GM19023 (cell line): Measurements from ENCODE around the gene FBRSL1.

ENCODE experiments used
- ATAC-seq: cut with Tn5 transposase; IDR thresholded peaks from one replicate; pipeline ENCODE4 v1.9.1; 2021; ENCODE audit warnings: mild to moderate bottlenecking, moderate library complexity; ENCODE audit not compliant: unreplicated experiment

Gene FBRSL1

DNA sequence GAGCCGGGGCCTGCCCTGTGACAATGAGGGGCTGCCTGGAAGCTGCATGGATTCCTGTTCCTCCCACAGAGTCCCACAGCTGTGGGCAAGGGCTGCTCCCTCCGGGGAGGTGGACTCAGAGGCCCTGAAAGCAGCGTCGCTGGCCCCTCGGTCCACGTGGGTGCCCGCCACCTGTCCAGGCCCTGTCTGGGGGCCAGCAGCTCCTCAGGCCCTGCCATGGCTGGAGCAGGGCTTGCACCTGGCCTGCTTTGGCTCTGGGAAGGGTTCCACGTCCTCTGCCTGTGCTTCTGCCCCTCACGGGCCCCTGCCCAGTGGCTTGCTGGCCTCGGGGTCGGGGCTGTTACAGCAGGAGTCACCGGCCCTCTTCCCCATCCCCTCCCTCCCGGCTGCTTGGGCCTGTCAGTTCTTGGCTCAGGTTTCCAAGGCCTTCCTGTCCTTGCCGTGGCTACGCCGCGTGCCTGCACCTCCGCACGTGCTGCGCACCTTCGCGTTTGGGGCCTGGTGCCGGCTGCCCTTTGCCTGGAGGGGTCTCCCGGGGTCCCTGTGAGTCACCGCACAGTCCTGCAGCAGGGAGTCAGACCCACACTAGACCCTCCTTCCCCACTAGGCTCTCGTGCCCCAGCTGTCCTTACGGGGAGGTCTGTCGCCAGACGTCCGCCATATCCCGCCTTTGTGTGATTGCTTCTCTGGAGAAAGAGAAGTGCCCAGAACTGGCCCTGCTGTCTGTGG lies 5.8 kb downstream of the FBRSL1 start:
- no peak for ATAC-seq

DNA sequence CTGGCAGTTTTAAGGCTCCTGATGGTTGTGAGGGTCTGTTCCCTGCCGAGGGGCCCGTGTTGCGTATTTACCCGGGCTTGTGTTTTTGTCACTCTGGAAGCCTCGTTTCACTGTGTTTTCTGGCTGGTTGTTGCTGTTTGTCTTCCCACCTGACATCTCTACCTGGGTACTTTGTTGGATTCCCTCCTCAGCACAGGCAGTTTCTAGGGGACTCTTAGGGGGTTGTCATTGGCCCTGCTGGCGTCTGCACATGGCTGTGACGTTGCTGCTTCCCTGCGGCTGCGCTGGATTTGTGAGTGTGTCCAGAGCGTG lies 6.4 kb downstream of the FBRSL1 start:
- no peak for ATAC-seq

DNA sequence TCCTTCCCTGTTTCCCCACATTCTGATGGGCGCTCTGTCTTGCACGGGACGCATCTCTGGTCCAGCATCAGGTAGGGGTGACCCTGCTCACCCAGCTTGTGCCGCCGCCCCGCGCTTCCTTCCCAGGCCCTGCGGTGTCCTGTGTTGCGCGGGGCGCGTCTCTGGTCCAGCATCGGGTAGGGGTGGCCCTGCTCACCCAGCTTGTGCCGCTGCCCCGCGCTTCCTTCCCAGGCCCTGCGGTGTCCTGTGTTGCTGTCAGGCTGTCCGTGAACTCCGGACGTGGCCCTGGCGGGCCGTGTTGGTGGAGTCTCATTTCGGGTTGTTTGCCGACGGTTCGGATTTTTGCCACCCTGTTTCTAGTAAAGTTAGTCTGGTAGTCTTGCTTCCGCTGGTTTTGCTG lies 6.8 kb downstream of the FBRSL1 start:
- ATAC-seq = no peak

DNA sequence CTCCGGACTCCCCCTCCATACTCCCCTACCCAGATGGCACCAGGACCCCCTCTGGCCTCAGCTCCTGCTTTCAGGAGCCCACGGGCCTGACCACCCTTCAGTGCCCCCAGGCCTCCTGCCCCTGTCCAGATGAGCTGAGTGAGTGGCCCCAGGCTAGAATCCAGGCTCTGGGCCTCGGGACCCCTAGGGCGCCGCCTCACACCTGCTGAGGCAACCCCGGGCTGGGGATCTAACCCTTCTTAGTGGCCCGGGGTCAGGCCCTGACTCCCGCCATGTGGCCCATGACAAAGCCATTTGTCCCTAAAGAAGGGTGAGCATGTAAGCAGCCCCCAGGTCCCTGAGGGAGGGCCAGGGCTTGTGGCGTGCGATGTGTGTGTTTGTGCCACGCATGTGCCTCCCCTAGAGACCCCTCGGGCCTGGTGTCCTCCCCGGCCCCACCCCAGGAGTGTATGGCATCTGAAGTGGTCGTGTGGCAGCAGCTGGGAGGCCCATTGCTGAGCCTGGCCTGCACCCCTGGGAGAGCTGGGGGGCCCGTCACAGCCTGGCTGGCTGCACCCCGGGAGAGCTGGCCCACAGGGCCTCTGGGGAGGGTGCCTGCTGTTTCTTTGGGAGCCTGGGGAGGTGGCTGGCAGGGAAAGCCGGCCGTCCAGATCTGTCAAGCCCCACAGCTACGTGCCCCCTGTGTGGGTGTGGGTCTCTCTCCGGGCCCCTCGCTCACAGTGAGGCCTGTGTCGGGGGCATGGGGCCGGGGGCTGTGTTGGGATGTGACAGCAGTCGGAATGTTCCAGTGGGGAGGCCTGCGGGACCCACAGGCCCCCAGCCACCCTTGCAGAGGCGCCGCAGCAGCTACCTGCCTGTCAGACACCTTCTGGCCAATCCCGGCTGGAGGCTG lies 7.8 kb downstream of the FBRSL1 start:
- no peak for ATAC-seq

DNA sequence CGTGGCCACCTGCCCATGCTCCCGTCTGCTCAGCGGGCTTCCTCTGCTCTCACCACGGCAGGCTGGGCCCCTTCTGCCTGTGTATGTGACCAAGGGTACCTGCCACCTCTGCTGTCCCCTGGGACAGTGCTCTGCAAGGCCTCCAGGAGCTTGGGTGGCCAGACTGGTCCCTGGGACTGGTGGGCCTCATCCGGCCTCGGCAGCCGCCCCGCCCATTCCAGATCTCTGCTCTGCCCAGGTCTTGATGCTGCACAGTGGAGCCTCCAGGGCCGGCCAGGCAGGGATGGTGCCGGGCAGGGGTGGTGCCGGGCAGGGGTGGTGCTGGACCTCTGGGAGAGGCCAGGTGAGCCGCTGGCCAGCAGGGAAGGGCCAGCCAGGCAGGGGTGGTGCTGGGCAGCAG lies 9.0 kb downstream of the FBRSL1 start:
- no peak for ATAC-seq

DNA sequence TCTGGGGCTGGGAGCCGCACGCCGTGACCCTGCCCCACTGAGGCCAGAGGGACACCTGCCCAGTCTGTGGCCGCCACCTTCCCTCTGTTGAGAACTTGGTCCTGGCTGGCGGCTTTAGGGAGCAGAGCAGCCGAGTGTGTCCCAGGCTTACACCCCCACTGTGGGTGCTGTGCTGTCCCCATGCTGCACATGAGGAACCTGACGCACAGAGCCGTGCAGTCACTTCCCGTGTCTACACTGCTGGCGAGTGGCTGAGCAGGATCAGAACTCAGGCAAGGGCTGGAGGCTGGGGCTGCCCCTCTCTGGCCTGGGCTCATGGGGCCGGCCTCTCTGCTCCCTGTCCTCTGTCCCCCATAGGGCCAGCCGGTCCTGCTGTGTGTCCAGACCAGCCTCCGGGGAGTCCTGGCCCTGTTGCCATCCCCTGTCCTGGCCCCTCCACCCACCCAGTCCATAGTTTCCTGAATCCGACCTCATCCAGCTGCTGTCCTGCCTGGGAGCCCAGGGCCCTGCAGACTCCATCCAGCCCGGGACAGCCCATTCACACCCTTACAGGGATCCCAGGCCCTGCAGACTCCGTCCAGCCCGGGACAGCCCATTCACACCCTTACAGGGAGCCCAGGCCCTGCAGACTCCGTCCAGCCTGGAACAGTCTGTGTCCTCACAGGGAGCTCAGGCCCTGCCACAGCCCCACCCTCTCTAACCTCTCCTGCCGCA lies 10.3 kb downstream of the FBRSL1 start:
- no peak for ATAC-seq

DNA sequence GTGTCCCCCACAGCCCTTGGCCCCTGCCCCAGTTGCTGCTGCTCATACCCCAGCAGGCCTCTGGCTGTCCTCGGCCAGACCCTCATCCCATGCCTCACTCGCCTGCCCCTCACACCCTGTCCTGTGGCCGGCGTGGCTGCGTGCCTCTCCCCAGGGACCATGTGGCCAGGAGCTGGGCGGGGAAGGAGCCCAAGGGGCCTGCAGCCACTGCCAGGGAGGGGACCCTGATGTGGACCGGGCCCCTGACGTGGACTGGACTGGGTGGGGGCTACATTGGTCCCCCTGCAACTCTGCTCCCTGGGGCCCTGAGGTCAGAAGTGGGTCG lies 10.9 kb downstream of the FBRSL1 start:
- ATAC-seq = no peak

DNA sequence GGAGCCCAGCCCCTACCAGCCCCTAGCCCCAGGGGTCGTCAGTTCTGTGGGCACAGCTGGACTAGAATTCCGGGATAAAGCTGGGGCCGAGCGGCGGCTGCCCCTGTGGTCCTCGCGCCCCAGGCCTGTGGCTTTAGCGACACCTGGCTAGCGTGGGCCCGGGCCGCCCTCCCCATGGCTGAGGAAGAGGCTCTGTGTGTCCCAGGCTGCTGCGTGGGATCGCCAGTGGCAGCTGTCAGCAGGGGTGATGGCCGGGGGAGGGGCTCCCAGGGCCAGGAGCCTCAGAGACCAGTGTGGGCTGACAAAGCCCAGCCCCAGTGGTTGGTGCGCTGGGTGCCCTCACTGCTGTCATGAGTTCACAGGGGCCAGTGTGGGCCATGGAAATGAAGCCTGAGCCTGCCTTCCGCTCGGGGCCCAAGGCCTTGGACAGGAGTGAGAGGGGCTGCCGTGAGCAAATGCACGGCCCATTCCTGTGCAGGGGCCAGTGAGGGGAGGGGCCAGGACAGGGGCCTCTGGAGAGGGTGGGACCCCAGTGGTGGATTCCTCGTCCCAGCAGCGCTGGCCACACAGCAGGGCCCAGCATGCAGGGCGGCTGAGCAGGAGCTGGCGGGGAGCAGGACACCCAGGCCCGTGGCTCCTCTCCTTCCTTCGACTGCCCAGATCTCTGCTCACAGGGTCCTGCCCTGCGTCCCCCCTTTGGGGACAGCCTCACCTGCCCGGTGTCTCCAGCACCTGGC lies 11.4 kb downstream of the FBRSL1 start:
- no peak for ATAC-seq

DNA sequence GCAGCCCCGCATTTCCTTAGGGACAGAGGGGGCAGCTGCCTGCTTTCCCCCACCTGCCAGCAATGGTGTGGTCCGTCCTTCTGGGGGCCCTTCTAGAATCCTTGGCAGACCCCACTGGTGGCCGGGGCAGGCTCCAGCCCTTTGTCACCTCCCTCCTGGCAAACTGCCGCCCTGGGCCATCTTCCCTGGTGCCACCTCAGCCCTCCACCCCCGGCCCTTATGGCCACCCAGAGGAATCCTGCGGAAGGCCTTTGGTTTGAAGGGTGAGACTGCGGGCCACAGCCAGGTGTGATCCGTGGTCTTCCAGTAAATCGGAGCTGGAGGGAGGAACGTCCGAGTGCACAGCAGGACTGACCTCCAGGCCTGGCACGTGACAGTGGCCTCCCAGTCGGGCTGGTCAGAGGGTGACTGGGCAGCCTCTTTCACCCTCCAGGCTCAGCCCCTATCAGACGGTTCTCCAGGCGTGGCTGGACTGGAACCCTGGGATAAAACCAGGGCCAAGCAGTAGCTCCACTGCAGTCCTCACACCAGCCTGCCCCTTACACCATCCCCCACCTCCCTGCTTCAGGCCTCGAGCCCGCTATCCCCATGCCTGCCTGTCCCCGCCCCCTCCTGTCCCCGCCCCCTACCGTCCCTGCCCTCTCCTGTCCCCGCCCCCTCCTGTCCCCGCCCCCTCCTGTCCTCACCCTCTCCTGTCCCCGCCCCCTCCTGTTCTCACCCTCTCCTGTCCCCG lies 12.4 kb downstream of the FBRSL1 start:
- ATAC-seq = no peak

DNA sequence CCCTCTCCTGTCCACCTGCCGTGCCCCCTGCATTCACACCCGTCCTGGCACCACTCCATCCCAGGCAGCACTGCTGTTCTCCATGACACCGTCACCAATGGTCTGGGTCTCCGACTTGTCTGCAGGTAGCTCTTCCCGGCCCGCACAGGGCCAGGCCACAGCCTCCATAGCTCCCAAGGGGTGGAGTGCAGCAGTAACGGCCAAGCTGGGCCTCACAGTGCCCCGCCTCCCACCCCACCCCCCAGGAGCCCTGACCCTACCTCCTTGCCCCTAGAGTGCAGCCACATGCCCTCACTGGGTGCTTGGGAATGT lies 12.9 kb downstream of the FBRSL1 start:
- ATAC-seq = no peak

DNA sequence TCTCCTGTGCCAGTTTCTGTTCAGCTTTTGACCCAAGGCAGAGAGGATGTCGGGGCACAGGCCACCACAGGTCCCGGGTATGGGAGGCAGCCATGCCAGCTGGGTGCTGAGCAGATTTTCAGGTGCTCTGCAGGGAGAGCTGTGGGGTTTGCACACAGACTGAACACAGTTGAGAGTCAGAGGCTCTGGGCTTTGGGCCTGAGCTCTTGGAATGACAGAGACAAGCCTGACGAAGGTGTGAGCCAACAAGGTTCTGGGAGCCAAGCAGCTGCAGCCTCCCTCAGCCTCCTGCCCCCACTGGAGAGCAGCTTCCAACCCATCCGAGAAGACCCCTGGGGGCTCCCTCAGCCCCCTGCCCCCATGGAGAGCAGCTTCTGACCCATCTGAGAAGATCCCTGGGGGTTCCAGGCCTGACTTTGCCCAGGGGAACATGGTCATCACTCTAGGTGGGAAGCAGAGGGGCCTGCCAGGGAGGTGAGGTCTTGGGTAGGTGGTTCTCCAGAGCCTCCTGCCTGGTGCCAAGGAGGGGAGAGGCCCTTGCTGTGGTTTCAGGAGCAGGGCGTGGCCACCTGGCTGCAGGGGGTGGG lies 13.8 kb downstream of the FBRSL1 start:
- ATAC-seq = no peak

DNA sequence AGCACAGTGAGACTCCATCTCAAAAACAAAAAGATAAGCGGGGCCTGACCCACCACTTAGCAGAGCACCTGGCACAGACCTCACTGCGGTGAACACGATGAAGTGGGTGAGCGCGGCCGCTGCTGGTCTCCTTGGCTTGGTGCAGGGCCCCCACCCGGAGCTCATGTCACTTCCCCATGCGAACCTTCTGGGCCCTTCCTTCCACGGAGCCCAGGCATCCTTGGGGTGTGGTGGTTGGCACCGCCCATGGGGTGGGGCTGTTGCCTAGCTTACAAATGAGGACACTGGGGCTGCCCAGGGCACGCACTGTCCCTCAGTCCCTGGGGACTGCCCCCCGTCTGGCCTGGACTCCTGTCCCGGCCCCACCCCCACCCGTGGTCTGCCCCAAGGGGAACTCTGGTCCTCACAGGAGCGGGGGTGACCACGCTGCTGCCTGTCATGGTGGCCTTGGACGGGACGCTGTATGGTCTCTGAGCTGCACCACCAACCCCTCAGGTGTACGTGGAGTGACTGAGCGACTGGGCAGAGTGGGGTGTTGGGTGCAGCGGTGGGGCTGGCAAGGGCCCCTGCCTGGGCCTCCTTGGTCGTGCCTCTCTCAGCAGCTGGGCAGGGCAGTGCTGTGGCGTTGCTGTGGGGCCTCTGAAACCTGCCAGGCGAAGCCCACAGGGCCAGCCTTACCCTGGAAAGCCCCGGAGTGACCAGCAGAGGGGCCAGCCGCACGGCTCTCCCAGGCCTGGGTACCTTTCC lies 15.3 kb downstream of the FBRSL1 start:
- no peak for ATAC-seq

DNA sequence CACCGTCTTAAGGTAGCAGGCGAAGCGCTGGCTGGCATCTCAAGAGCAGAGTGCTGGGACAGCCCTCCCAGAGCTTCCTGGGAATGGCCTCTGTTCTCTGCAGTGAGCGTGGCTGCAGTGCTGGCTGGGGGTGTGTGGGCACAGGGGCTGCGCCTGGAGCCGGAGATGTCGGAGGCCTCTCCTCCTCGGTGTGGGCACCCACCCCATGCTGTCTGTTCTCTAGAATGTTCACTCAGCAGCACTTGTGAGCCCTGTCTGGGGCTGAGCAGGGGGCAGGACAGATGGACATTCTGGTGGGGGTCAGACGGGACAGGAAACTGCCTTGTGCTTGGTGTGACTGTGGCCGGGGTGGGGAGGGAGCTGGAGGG lies 15.9 kb downstream of the FBRSL1 start:
- ATAC-seq = no peak

DNA sequence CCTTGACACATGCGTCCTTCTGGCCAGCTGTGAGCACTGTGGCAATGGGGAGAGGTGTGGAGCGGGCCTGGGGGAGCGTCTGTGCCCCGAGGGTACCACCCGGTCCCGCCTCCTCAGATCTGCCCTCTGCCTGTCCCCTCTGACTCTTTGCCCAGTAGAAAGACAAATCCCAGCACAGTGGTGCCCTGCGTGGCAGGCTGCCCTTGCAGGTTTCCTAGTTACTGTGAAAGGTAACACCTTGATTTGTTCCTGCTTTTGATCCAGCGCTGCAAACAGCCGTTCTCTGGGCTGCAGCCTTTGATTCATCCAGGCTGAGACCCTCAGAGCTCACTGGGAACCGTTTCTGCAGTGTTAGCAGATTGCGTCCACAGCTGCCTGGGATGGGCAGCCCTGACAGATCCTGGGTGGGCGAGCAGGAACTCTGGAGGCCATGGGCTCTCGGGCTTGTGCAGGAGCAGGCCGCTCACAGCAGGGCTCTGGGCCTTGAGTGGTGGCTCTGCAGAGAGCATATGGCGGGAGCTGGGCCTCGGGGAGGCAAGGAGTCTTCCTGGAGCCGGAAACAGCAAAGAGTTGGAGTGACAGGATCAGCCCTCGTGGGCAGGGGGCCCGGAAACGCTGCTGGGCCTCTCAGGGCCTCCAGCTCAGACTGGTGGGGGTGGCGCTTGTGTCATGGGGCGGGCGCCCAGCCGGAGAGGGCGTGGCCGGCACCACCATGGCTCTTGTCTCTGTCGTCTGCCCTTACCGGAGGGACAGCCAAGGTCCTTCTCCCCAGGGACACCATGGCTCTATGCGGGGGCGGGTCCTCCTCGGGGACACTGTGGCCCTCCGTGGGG lies 16.6 kb downstream of the FBRSL1 start:
- ATAC-seq = no peak

DNA sequence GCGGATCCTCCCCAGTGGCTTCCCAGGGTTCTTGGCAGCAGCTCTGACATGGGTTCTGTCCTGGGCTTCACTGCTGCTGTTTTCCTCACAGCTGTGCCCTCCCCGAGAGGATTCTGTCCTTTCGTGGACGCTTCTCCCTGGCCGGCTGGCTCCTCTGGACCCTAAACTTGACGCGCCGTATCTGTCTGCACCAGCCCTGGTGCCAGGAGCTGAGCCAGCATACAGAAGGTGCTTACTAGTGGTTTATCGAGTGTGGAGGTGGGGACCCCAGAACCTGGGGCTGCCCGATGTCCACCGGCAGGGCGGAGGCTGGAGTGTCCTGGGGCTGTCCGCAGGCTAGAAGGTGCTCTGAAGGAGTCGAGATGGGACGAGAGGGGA lies 17.2 kb downstream of the FBRSL1 start:
- no peak for ATAC-seq

DNA sequence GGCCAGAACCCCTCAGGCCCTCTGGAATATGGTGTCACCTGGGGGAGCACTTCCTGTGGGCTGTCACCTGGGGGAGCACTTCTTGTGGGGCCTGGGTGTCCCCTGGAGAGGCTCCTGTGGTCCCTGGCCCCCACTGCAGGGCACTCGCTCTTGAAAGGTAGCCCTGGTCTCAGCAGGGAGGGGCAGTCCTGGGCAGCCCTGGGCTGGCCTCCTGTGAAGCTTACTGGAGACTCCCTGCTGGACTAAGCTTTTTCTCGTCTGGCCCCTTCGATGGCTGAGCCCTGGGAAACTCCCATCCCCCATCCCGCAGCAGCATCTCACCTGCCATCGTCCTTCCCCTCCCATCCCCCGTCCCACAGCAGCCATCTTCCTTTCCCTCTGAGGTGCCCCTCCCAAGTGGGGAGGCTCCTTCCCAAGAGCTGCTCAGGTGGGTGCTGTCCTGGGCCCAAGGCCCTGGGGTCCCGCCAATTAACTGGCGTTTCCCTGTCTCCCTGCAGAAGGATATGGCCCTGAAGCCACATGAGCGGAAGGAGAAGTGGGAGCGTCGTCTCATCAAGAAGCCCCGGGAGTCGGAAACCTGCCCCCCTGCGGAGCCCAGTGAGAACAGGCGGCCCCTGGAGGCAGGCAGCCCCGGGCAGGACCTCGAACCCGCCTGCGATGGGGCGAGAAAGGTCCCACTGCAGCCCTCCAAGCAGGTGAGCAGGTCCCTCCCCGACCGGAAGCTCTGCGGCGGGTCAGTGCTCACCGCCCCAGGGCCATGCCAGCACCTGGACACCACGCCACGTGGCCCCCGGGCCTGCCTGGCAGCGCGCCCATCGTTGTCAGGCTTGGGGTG lies 17.9 kb downstream of the FBRSL1 start:
- no peak for ATAC-seq

DNA sequence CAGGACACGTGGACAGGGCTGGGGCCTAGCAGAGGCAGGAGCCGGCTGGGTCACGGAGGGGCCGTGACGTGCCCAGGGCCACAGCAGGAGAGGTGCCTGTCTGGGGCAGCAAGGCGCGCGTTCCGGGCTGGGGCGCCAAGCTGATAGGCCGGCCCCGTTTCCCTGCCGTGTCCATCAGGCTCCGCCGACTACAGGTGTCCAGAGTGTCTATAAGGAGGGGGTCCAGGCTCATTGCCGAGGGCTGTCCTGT lies 18.5 kb downstream of the FBRSL1 start:
- ATAC-seq = no peak
